Astrocyte (in vitro differentiated cells and primary cell): ENCODE results near the gene MRPS9. TPM values are rescaled to one million over a fixed set of nuclear protein-coding genes. Genes with fewer than 3 reads are reported as not detected.
A peak's percentile ranks its signal among the peaks of the same experiment; 100 is the strongest.

Experiments used
- DNase-seq: peaks from one replicate; pipeline ENCODE4 v3.0.0-alpha.2; 2010; ENCODE audit warnings: low read depth
- FAIRE-seq: peaks from 2 replicates; lab custom pipeline; 2011; peaks lifted over from hg19 to GRCh38; lab: Jason Lieb, UNC
- H2AFZ ChIP-seq: 2 replicates; pipeline ENCODE4 v1.6.0; 2012; ENCODE audit warnings: low read depth, low read length, inconsistent platforms
- H3K27ac ChIP-seq: 2 replicates; pipeline ENCODE4 v1.5.1; 2011; ENCODE audit warnings: low read depth, low read length, inconsistent platforms
- H3K27me3 ChIP-seq: 2 replicates; pipeline ENCODE4 v1.6.0; 2011; ENCODE audit warnings: low read length, inconsistent platforms; ENCODE audit not compliant: insufficient read depth
- H3K36me3 ChIP-seq: 2 replicates; pipeline ENCODE4 v1.5.1; 2011; ENCODE audit warnings: low read length, inconsistent platforms; ENCODE audit not compliant: insufficient read depth
- H3K4me1 ChIP-seq: 2 replicates; pipeline ENCODE4 v1.5.1; 2011; ENCODE audit warnings: low read length, inconsistent platforms; ENCODE audit not compliant: insufficient read depth
- H3K4me2 ChIP-seq: 2 replicates; pipeline ENCODE4 v1.6.0; 2012; ENCODE audit warnings: low read length, inconsistent platforms
- H3K4me3 ChIP-seq: 2 replicates; pipeline ENCODE4 v1.5.1; 2011; ENCODE audit warnings: low read depth, mild to moderate bottlenecking, low read length, inconsistent platforms; ENCODE audit not compliant: insufficient read depth
- H3K79me2 ChIP-seq: 2 replicates; pipeline ENCODE4 v1.6.0; 2012; ENCODE audit warnings: mild to moderate bottlenecking, low read length, inconsistent platforms; ENCODE audit not compliant: insufficient read depth
- H3K9ac ChIP-seq: 2 replicates; pipeline ENCODE4 v1.6.0; 2012; ENCODE audit warnings: mild to moderate bottlenecking, low read length, inconsistent platforms
- H3K9me3 ChIP-seq: 2 replicates; pipeline ENCODE4 v1.5.1; 2012; ENCODE audit warnings: low read depth, mild to moderate bottlenecking, low read length, inconsistent platforms; ENCODE audit not compliant: insufficient read depth
- H4K20me1 ChIP-seq: 2 replicates; pipeline ENCODE4 v1.6.0; 2012; ENCODE audit warnings: low read length, inconsistent platforms; ENCODE audit not compliant: insufficient read depth
- H3K27ac Mint-ChIP-seq: one replicate; pipeline ENCODE4 v1.8.0; 2021; ENCODE audit warnings: mild to moderate bottlenecking, mixed read lengths; ENCODE audit not compliant: unreplicated experiment
- H3K27me3 Mint-ChIP-seq: one replicate; pipeline ENCODE4 v1.8.0; 2021; ENCODE audit warnings: low read depth, mixed read lengths; ENCODE audit not compliant: unreplicated experiment
- H3K36me3 Mint-ChIP-seq: one replicate; pipeline ENCODE4 v1.8.0; 2021; ENCODE audit warnings: low read depth, mixed read lengths; ENCODE audit not compliant: unreplicated experiment
- H3K4me1 Mint-ChIP-seq: one replicate; pipeline ENCODE4 v1.8.0; 2021; ENCODE audit warnings: low read depth, mixed read lengths; ENCODE audit not compliant: unreplicated experiment
- H3K4me3 Mint-ChIP-seq: one replicate; pipeline ENCODE4 v1.8.0; 2021; ENCODE audit warnings: mild to moderate bottlenecking, moderate library complexity, mixed read lengths; ENCODE audit not compliant: unreplicated experiment
- H3K9me3 Mint-ChIP-seq: one replicate; pipeline ENCODE4 v1.8.0; 2021; ENCODE audit warnings: mild to moderate bottlenecking, mixed read lengths; ENCODE audit not compliant: unreplicated experiment
- CTCF ChIP-seq: IDR thresholded peaks from 2 replicates; pipeline ENCODE4 v1.5.1; 2011; ENCODE audit warnings: low read depth, mild to moderate bottlenecking, inconsistent platforms, low read length, moderate library complexity; ENCODE audit not compliant: insufficient read depth
- EZH2 ChIP-seq: IDR thresholded peaks from 2 replicates; pipeline ENCODE4 v1.6.1; 2012; ENCODE audit warnings: mild to moderate bottlenecking, low read length, inconsistent platforms; ENCODE audit not compliant: insufficient read depth
- total RNA-seq: library from RNA; stranded (reverse); gene quantifications from 2 replicates; pipeline ENCODE4 v1.2.1, GENCODE V29; 2021

MRPS9 gene
- total RNA-seq, 1 donor from 2014 or later = 32.3 TPM

- Histone ChIP-seq H3K36me3 (peaks cover 7% of the 10 kb centered on the region), H3K79me2 (no peaks in the 10 kb centered on the region), H3K4me1 (peaks cover 17% of the 10 kb centered on the region), H3K27me3 (no peaks in the 10 kb centered on the region), H3K4me2 (peak overlapping the region; percentile 44), H2AFZ (peak overlapping the region; percentile 38), H3K9ac (peak overlapping the region; percentile 28), H3K27ac (peak overlapping the region; percentile 60), H4K20me1 (no peaks in the 10 kb centered on the region), H3K4me3 (no peak overlapping the region), H3K9me3 (no peaks in the 10 kb centered on the region)
- no peak for FAIRE-seq
- H3K9me3 Mint-ChIP-seq = no peaks in the 10 kb centered on the region
- peak overlapping the region; percentile 94 for H3K27ac Mint-ChIP-seq
- H3K4me1 Mint-ChIP-seq = peaks cover 23% of the 10 kb centered on the region
- H3K36me3 Mint-ChIP-seq = peaks cover 4% of the 10 kb centered on the region
- TF ChIP-seq CTCF = no peak
- no peak for TF ChIP-seq EZH2
- DNase-seq = peak; percentile 91
- peak overlapping the region; percentile 20 for H3K4me3 Mint-ChIP-seq
- no peaks in the 10 kb centered on the region for H3K27me3 Mint-ChIP-seq
Measured at GRCh38 chr2:105102963-105103421, 65.1 kb downstream of the MRPS9 start.

GRCh38 chr2:105103481-105103880, 65.6 kb downstream of the MRPS9 start:
- Histone ChIP-seq H3K27ac (peak overlapping the region; percentile 60), H3K27me3 (no peaks in the 10 kb centered on the region), H3K9me3 (no peaks in the 10 kb centered on the region), H3K9ac (peak overlapping the region; percentile 28), H4K20me1 (no peaks in the 10 kb centered on the region), H3K4me1 (peaks cover 17% of the 10 kb centered on the region), H3K4me2 (peak overlapping the region; percentile 44), H3K4me3 (no peak overlapping the region), H3K36me3 (peaks cover 4% of the 10 kb centered on the region), H3K79me2 (no peaks in the 10 kb centered on the region), H2AFZ (peak overlapping the region; percentile 38)
- no peak for TF ChIP-seq CTCF
- TF ChIP-seq EZH2 = no peak
- H3K36me3 Mint-ChIP-seq = peaks cover 7% of the 10 kb centered on the region
- FAIRE-seq (no peak), DNase-seq (no peak)
- peak overlapping the region; percentile 94 for H3K27ac Mint-ChIP-seq
- H3K9me3 Mint-ChIP-seq = no peaks in the 10 kb centered on the region
- H3K4me1 Mint-ChIP-seq = peaks cover 23% of the 10 kb centered on the region
- H3K4me3 Mint-ChIP-seq = no peak overlapping the region
- no peaks in the 10 kb centered on the region for H3K27me3 Mint-ChIP-seq

GRCh38 chr2:105104208-105104731, 66.4 kb downstream of the MRPS9 start:
- Histone ChIP-seq H3K79me2 (no peaks in the 10 kb centered on the region), H3K4me3 (no peak overlapping the region), H3K36me3 (peaks cover 4% of the 10 kb centered on the region), H3K9me3 (no peaks in the 10 kb centered on the region), H3K9ac (no peak overlapping the region), H4K20me1 (no peaks in the 10 kb centered on the region), H3K4me1 (peaks cover 17% of the 10 kb centered on the region), H3K27ac (peak overlapping the region; percentile 60), H3K27me3 (no peaks in the 10 kb centered on the region), H3K4me2 (peak overlapping the region; percentile 44), H2AFZ (no peak overlapping the region)
- Mint-ChIP-seq H3K27ac (peak overlapping the region; percentile 1), H3K27me3 (no peaks in the 10 kb centered on the region), H3K9me3 (no peaks in the 10 kb centered on the region), H3K4me3 (no peak overlapping the region), H3K4me1 (peaks cover 21% of the 10 kb centered on the region), H3K36me3 (peaks cover 10% of the 10 kb centered on the region)
- DNase-seq = peak; percentile 94
- TF ChIP-seq CTCF (no peak), EZH2 (no peak)
- FAIRE-seq = no peak
